ENCODE measurements around the gene PPP4R3A. TPM values are rescaled to one million over a fixed set of nuclear protein-coding genes. Genes with fewer than 3 reads are reported as not detected.
A peak's percentile ranks its signal among the peaks of the same experiment; 100 is the strongest.
"Not testable (repeated sequence)": the region's sequence is repeated elsewhere in the genome, so short reads cannot be mapped to it uniquely, and the experiment has no call there.

The PPP4R3A gene
- total RNA-seq, 2 donors from 2014 or later: 74.5 to 84.3 TPM

- ATAC-seq: no peak
- no peak for DNase-seq
- intact Hi-C loops (cut with DNase I, micrococcal nuclease): no loop called here
Observed at GRCh38 chr14:91456283-91456682, 53.8 kb downstream of the PPP4R3A start.

GRCh38 chr14:91454580-91454979, 55.5 kb downstream of the PPP4R3A start:
- peak; percentile 14 for ATAC-seq
- intact Hi-C loops (cut with DNase I, micrococcal nuclease): no loop called here
- DNase-seq: no peak

- intact Hi-C loops (cut with DNase I, micrococcal nuclease): no loop called here
- no peak for ATAC-seq
- no peak for DNase-seq
Observed at GRCh38 chr14:91454155-91454554, 56.0 kb downstream of the PPP4R3A start.

- intact Hi-C loops (cut with DNase I, micrococcal nuclease): no loop called here
- ATAC-seq: peak; percentile 86
- peak; percentile 34 to 37 for DNase-seq
Observed at GRCh38 chr14:91453744-91454143, 56.4 kb downstream of the PPP4R3A start.

GRCh38 chr14:91444335-91445020, 65.6 kb downstream of the PPP4R3A start:
- no peak for ATAC-seq
- intact Hi-C loops (cut with DNase I, micrococcal nuclease): no loop called here
- DNase-seq: no peak

- ATAC-seq (no peak), DNase-seq (no peak)
- intact Hi-C loops (cut with DNase I, micrococcal nuclease): no loop called here
Observed at GRCh38 chr14:91439345-91439744, 70.8 kb downstream of the PPP4R3A start.

GRCh38 chr14:91438845-91439244, 71.3 kb downstream of the PPP4R3A start:
- no peak for DNase-seq
- intact Hi-C loops (cut with DNase I, micrococcal nuclease): no loop called here
- no peak for ATAC-seq

- intact Hi-C loops (cut with DNase I, micrococcal nuclease); ATAC-seq: not testable (repeated sequence)
- DNase-seq: peak in 1 of 2 donors; percentile 32
Observed at GRCh38 chr14:91436266-91436665, 73.8 kb downstream of the PPP4R3A start.

GRCh38 chr14:91429385-91429784, 80.7 kb downstream of the PPP4R3A start:
- ATAC-seq (no peak), DNase-seq (no peak)
- intact Hi-C loops (cut with DNase I, micrococcal nuclease): no loop called here

- ATAC-seq; intact Hi-C loops (cut with DNase I, micrococcal nuclease): not testable (repeated sequence)
Observed at GRCh38 chr14:91428931-91429330, 81.2 kb downstream of the PPP4R3A start.

GRCh38 chr14:91425531-91425944, 84.6 kb downstream of the PPP4R3A start:
- intact Hi-C loops (cut with DNase I, micrococcal nuclease): not testable (repeated sequence)
- ATAC-seq: peak; percentile 37

More at GRCh38 chr14:91428931-91429330, 81.2 kb downstream of the PPP4R3A start:
- DNase-seq: not testable (repeated sequence)

GRCh38 chr14:91424813-91425530, 85.1 kb downstream of the PPP4R3A start:
- intact Hi-C loops (cut with DNase I, micrococcal nuclease): no loop called here
- DNase-seq (no peak), ATAC-seq (peak; percentile 13)

More at GRCh38 chr14:91425531-91425944, 84.6 kb downstream of the PPP4R3A start:
- DNase-seq: not testable (repeated sequence)

- DNase-seq (no peak), ATAC-seq (no peak)
- intact Hi-C loops (cut with DNase I, micrococcal nuclease): no loop called here
Observed at GRCh38 chr14:91420686-91421085, 89.4 kb downstream of the PPP4R3A start.

GRCh38 chr14:91419451-91419850, 90.7 kb downstream of the PPP4R3A start:
- ATAC-seq (no peak), DNase-seq (no peak)
- intact Hi-C loops (cut with DNase I, micrococcal nuclease): loop anchor here (1.0 to 5.0 kb wide), 2 partner anchors 96 to 97 kb away; no protein-coding TSS in a partner anchor

- no peak for ATAC-seq
- intact Hi-C loops (cut with DNase I, micrococcal nuclease): loop anchor here (1.0 to 5.0 kb wide), 2 partner anchors 96 to 97 kb away; no protein-coding TSS in a partner anchor
- no peak for DNase-seq
Observed at GRCh38 chr14:91419044-91419397, 91.1 kb downstream of the PPP4R3A start.

- peak in 1 of 2 donors; percentile 82 for DNase-seq
- intact Hi-C loops (cut with DNase I, micrococcal nuclease): loop anchor here (1.0 to 5.0 kb wide), 2 partner anchors 95 to 96 kb away; no protein-coding TSS in a partner anchor
- ATAC-seq: peak; percentile 45
Observed at GRCh38 chr14:91418387-91419043, 91.6 kb downstream of the PPP4R3A start.

GRCh38 chr14:91417983-91418386, 92.1 kb downstream of the PPP4R3A start:
- intact Hi-C loops (cut with DNase I, micrococcal nuclease): loop anchor here in 1 of 2 donors (5.0 kb wide), 1 partner anchor 96 kb away; no protein-coding TSS in a partner anchor
- ATAC-seq (peak; percentile 63), DNase-seq (peak in 1 of 2 donors; percentile 62)

GRCh38 chr14:91417120-91417982, 92.8 kb downstream of the PPP4R3A start, which contains the start of gene CCDC88C:
Gene CCDC88C, minus strand, starts transcription at chr14:91417820. Its CDS starts 130 bp downstream, at chr14:91417690.
- peak; percentile 63 for ATAC-seq
- intact Hi-C loops (cut with DNase I, micrococcal nuclease): loop anchor here in 1 of 2 donors (5.0 kb wide), 1 partner anchor 95 kb away; no protein-coding TSS in a partner anchor
- peak; percentile 68 to 84 for DNase-seq

Measured in left colon (tissue), 2 donors.